CD4-positive, alpha-beta memory T cell (primary cell): ENCODE results near the gene P2RY2. TPM values are rescaled to one million over a fixed set of nuclear protein-coding genes. Genes with fewer than 3 reads are reported as not detected.
A peak's percentile ranks its signal among the peaks of the same experiment; 100 is the strongest.

Experiments used
- CTCF ChIA-PET: fragments of 350-600 bp; sonication (Branson Sonifier 250); formaldehyde crosslinking; loops from one replicate; lab custom pipeline; 2021; ENCODE audit warnings: inconsistent platforms; ENCODE audit not compliant: partially characterized antibody; lab: Charles Lee
- POLR2A ChIA-PET: fragments of 350-600 bp; sonication (Branson Sonifier 250); formaldehyde crosslinking; loops from one replicate; lab custom pipeline; 2021; ENCODE audit not compliant: partially characterized antibody; lab: Charles Lee
- DNase-seq, 5 donors: peaks; one replicate each; pipeline versions ENCODE4 v3.0.0 to v3.0.0-alpha.2; 2020 to 2022; ENCODE audit warnings: mixed read lengths in 1 of 5
- H3K27ac ChIP-seq: one replicate; pipeline ENCODE4 v1.7.0; 2013; ENCODE audit warnings: low read depth, low read length
- H3K27me3 ChIP-seq: 2 replicates; pipeline ENCODE4 v1.7.0; 2013; ENCODE audit warnings: mild to moderate bottlenecking, low read length, moderate library complexity; ENCODE audit not compliant: insufficient read depth
- H3K36me3 ChIP-seq: 2 replicates; pipeline ENCODE4 v1.7.0; 2013; ENCODE audit warnings: mild to moderate bottlenecking, low read length, moderate library complexity; ENCODE audit not compliant: insufficient read depth
- H3K4me1 ChIP-seq: 2 replicates; pipeline ENCODE4 v1.7.0; 2013; ENCODE audit warnings: mild to moderate bottlenecking, low read length, moderate library complexity; ENCODE audit not compliant: insufficient read depth
- H3K4me3 ChIP-seq, 2 donors: one replicate each; pipeline ENCODE4 v1.7.0; 2013; ENCODE audit warnings: low read length in 2 of 2, mild to moderate bottlenecking in 1 of 2
- H3K9me3 ChIP-seq, 2 donors: one replicate each; pipeline ENCODE4 v1.7.0; 2013; ENCODE audit warnings: low read length in 2 of 2, control low read depth in 1 of 2; ENCODE audit not compliant: control insufficient read depth in 1 of 2
- H3K27ac Mint-ChIP-seq, 7 donors: one replicate each; pipeline ENCODE4 v1.8.0; 2020 to 2021; ENCODE audit warnings: mixed read lengths in 7 of 7, mild to moderate bottlenecking in 6 of 7, inconsistent platforms in 3 of 7, moderate library complexity in 3 of 7
- H3K27me3 Mint-ChIP-seq, 2 donors: one replicate each; pipeline ENCODE4 v1.8.0; 2020 to 2021; ENCODE audit warnings: mixed read lengths in 2 of 2
- H3K36me3 Mint-ChIP-seq, 2 donors: one replicate each; pipeline ENCODE4 v1.8.0; 2020 to 2021; ENCODE audit warnings: mixed read lengths in 2 of 2, inconsistent platforms in 1 of 2, mild to moderate bottlenecking in 1 of 2
- H3K4me1 Mint-ChIP-seq, 4 donors: one replicate each; pipeline ENCODE4 v1.8.0; 2020 to 2021; ENCODE audit warnings: mixed read lengths in 4 of 4, mild to moderate bottlenecking in 1 of 4
- H3K4me3 Mint-ChIP-seq, 8 donors: one replicate each; pipeline ENCODE4 v1.8.0; 2020 to 2021; ENCODE audit warnings: mixed read lengths in 8 of 8, mild to moderate bottlenecking in 7 of 8, moderate library complexity in 6 of 8, inconsistent platforms in 3 of 8
- H3K9me3 Mint-ChIP-seq, 8 donors: one replicate each; pipeline ENCODE4 v1.8.0; 2020 to 2021; ENCODE audit warnings: mixed read lengths in 8 of 8, mild to moderate bottlenecking in 5 of 8, inconsistent platforms in 3 of 8, moderate library complexity in 1 of 8
- intact Hi-C: fragments of 100-400 bp; cut with micrococcal nuclease; formaldehyde crosslinking; loops from one replicate; pipeline ENCODE4 v1.15.1; 2023
- polyA plus RNA-seq, 2 donors: library from polyadenylated mRNA; unstranded; fragments of 300-500 nt; fragmentation: Illumina TruSeq; gene quantifications; one replicate each; pipeline ENCODE4 v1.2.3, GENCODE V29; 2021
- total RNA-seq, 2 experiments: library from RNA; stranded (reverse); gene quantifications; one replicate each; pipeline ENCODE4 v1.2.3, GENCODE V29; 2021

Gene P2RY2
- total and polyA plus RNA-seq, 4 experiments from 2014 or later: not detected

- H3K9me3 ChIP-seq: no peaks in the 10 kb centered on the region
- no peaks in the 10 kb centered on the region for H3K4me1 ChIP-seq
- H3K4me3 Mint-ChIP-seq: no peak overlapping the region
- peak in 1 of 5 donors; percentile 3 for DNase-seq
- H3K4me3 ChIP-seq: no peak overlapping the region
- H3K27ac Mint-ChIP-seq: peak overlapping the region in 1 of 7 donors; percentile 75
- H3K27me3 ChIP-seq: no peaks in the 10 kb centered on the region
- intact Hi-C loops: no loop called here
- H3K27ac ChIP-seq: no peak overlapping the region
- CTCF ChIA-PET: interaction anchor here (1.4 kb wide), 1 partner anchor 98 kb away, joined by 3 read pairs; no protein-coding TSS in a partner anchor
- POLR2A ChIA-PET: no interaction called here
- H3K9me3 Mint-ChIP-seq: no peaks in the 10 kb centered on the region
- no peaks in the 10 kb centered on the region for H3K36me3 Mint-ChIP-seq
- no peaks in the 10 kb centered on the region for H3K4me1 Mint-ChIP-seq
- H3K27me3 Mint-ChIP-seq: no peaks in the 10 kb centered on the region
- no peaks in the 10 kb centered on the region for H3K36me3 ChIP-seq
Measured at GRCh38 chr11:73252577-73253191, 34.6 kb downstream of the P2RY2 start.

- CTCF ChIA-PET: interaction anchor here (1.8 kb wide), 1 partner anchor 15 kb away, joined by 6 read pairs; no protein-coding TSS in a partner anchor
- no peak overlapping the region for H3K4me3 Mint-ChIP-seq
- no peaks in the 10 kb centered on the region for H3K36me3 Mint-ChIP-seq
- no peaks in the 10 kb centered on the region for H3K9me3 Mint-ChIP-seq
- no peak overlapping the region for H3K4me3 ChIP-seq
- intact Hi-C loops: no loop called here
- no peaks in the 10 kb centered on the region for H3K9me3 ChIP-seq
- H3K4me1 Mint-ChIP-seq: no peaks in the 10 kb centered on the region
- POLR2A ChIA-PET: no interaction called here
- DNase-seq: no peak
- H3K36me3 ChIP-seq: no peaks in the 10 kb centered on the region
- H3K27ac ChIP-seq: no peak overlapping the region
- H3K27me3 ChIP-seq: no peaks in the 10 kb centered on the region
- no peaks in the 10 kb centered on the region for H3K4me1 ChIP-seq
- H3K27ac Mint-ChIP-seq: peak overlapping the region in 1 of 7 donors; percentile 48
- peaks cover 6 to 8% of the 10 kb centered on the region in 2 donors for H3K27me3 Mint-ChIP-seq
Measured at GRCh38 chr11:73257342-73258103, 39.4 kb downstream of the P2RY2 start.

DNA sequence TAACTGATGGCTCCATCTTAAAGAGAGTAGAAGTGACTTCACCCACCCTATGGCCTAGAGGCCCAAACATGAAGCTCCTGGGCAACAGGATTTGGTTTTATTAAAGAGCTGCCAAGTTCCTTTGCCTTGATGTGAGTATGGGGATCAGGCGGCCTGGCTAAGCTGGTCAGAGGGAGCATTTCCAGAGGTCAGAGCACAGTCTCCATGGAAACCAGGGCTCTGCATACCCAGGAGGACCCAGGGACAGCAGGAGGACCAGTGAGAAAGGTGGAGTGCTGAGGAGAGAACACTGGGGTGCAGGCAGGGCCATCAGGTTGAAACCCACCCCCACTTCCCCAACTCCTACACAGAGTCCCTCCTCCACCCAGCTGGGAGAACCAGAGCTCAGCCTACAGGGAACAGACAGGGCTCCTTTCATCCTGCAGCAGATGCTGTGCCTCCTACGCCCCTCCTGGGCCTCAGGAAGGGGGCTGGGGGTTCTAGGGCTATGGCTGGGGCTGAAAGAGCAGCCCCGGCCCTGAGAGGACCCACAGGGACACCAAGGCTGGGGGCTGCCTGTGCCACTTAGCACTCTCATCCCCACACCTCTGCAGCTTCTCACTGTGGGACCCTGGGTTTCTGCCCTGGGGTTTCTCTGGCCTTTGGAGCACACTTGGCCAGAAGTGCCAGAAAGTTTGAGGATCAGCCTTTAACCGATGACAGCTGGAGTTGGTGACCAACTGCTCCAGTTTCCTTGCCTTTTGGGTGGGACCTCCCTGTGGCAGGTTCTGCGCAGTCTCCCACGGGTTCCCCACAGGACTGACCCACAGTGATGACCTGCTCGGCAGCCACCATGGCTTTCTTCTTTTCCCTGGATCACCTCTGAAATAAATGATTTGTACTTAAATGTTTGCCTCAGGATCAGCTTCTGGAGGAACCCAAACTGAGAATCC, 40.3 kb downstream of the P2RY2 start:
- Mint-ChIP-seq H3K4me1 (no peaks in the 10 kb centered on the region), H3K27me3 (peaks cover 12 to 13% of the 10 kb centered on the region in 2 donors), H3K27ac (no peak overlapping the region), H3K9me3 (no peaks in the 10 kb centered on the region), H3K4me3 (no peak overlapping the region), H3K36me3 (no peaks in the 10 kb centered on the region)
- Histone ChIP-seq H3K4me3 (no peak overlapping the region), H3K27ac (no peak overlapping the region), H3K36me3 (no peaks in the 10 kb centered on the region), H3K9me3 (no peaks in the 10 kb centered on the region), H3K27me3 (no peaks in the 10 kb centered on the region), H3K4me1 (no peaks in the 10 kb centered on the region)
- CTCF ChIA-PET: interaction anchor here (1.8 kb wide), 1 partner anchor 16 kb away, joined by 6 read pairs; no protein-coding TSS in a partner anchor
- POLR2A ChIA-PET: no interaction called here
- intact Hi-C loops: no loop called here
- no peak for DNase-seq

GRCh38 chr11:73259406-73260126, 41.5 kb downstream of the P2RY2 start:
- Mint-ChIP-seq H3K27me3 (peaks cover 15 to 17% of the 10 kb centered on the region in 2 donors), H3K9me3 (no peaks in the 10 kb centered on the region), H3K27ac (peak overlapping the region in 2 of 7 donors; percentile 47 to 66), H3K36me3 (no peaks in the 10 kb centered on the region), H3K4me3 (no peak overlapping the region), H3K4me1 (no peaks in the 10 kb centered on the region)
- POLR2A ChIA-PET: no interaction called here
- no peak overlapping the region for H3K4me3 ChIP-seq
- H3K9me3 ChIP-seq: no peaks in the 10 kb centered on the region
- no peaks in the 10 kb centered on the region for H3K36me3 ChIP-seq
- no peaks in the 10 kb centered on the region for H3K27me3 ChIP-seq
- no peak for DNase-seq
- H3K27ac ChIP-seq: no peak overlapping the region
- CTCF ChIA-PET: interaction anchor here (1.0 kb wide), 1 partner anchor 15 kb away, joined by 4 read pairs; no protein-coding TSS in a partner anchor
- no peaks in the 10 kb centered on the region for H3K4me1 ChIP-seq
- intact Hi-C loops: no loop called here

GRCh38 chr11:73260127-73260457, 42.0 kb downstream of the P2RY2 start:
- ChIA-PET POLR2A (no interaction called here), CTCF (interaction anchor here (1.0 kb wide), 1 partner anchor 15 kb away, joined by 4 read pairs; no protein-coding TSS in a partner anchor)
- H3K4me1 Mint-ChIP-seq: no peaks in the 10 kb centered on the region
- no peak overlapping the region for H3K27ac ChIP-seq
- no peak overlapping the region for H3K4me3 Mint-ChIP-seq
- H3K4me3 ChIP-seq: no peak overlapping the region
- H3K4me1 ChIP-seq: no peaks in the 10 kb centered on the region
- no peaks in the 10 kb centered on the region for H3K27me3 ChIP-seq
- DNase-seq: no peak
- no peaks in the 10 kb centered on the region for H3K9me3 ChIP-seq
- H3K36me3 Mint-ChIP-seq: no peaks in the 10 kb centered on the region
- H3K9me3 Mint-ChIP-seq: no peaks in the 10 kb centered on the region
- intact Hi-C loops: no loop called here
- H3K36me3 ChIP-seq: no peaks in the 10 kb centered on the region
- peak overlapping the region in 1 of 7 donors; percentile 47 for H3K27ac Mint-ChIP-seq
- H3K27me3 Mint-ChIP-seq: peaks cover 19 to 23% of the 10 kb centered on the region in 2 donors

- POLR2A ChIA-PET: no interaction called here
- Histone ChIP-seq H3K4me3 (no peak overlapping the region), H3K9me3 (no peaks in the 10 kb centered on the region), H3K27ac (no peak overlapping the region), H3K27me3 (no peaks in the 10 kb centered on the region), H3K4me1 (no peaks in the 10 kb centered on the region), H3K36me3 (no peaks in the 10 kb centered on the region)
- no peaks in the 10 kb centered on the region for H3K9me3 Mint-ChIP-seq
- peaks cover 22 to 29% of the 10 kb centered on the region in 2 donors for H3K27me3 Mint-ChIP-seq
- intact Hi-C loops: no loop called here
- DNase-seq: no peak
- H3K36me3 Mint-ChIP-seq: no peaks in the 10 kb centered on the region
- H3K27ac Mint-ChIP-seq: no peak overlapping the region
- H3K4me1 Mint-ChIP-seq: no peaks in the 10 kb centered on the region
- no peak overlapping the region for H3K4me3 Mint-ChIP-seq
- CTCF ChIA-PET: interaction anchor here (1.1 to 1.5 kb wide), 2 partner anchors 27 to 88 kb away, joined by 3 read pairs; no protein-coding TSS in a partner anchor
Measured at GRCh38 chr11:73262851-73263495, 44.9 kb downstream of the P2RY2 start.
